ENCODE results near the gene GALNT7. TPM values are rescaled to one million over a fixed set of nuclear protein-coding genes. Genes with fewer than 3 reads are reported as not detected.
A peak's percentile ranks its signal among the peaks of the same experiment; 100 is the strongest.

GALNT7 gene
- total RNA-seq, 1 donor from 2014 or later: 24.7 TPM

- Histone ChIP-seq H3K27me3 (ENCODE audit: control insufficient read depth, insufficient read depth, low read length) (no peaks in the 10 kb centered on the region), H3K4me3 (ENCODE audit: low read depth, low read length) (no peak overlapping the region), H3K36me3 (ENCODE audit: control insufficient read depth, insufficient read depth, low read length) (no peaks in the 10 kb centered on the region)
- TF ChIP-seq CTCF (IDR thresholded peaks at IDR 0.05; ENCODE audit: insufficient read depth, low read length, severe bottlenecking): no peak
- no peak for FAIRE-seq
- DNase-seq (ENCODE audit: low read depth): no peak
Observed at GRCh38 chr4:173325007-173325736, 156.6 kb downstream of the GALNT7 start.

- no peak for TF ChIP-seq CTCF (IDR thresholded peaks at IDR 0.05; ENCODE audit: insufficient read depth, low read length, severe bottlenecking)
- Histone ChIP-seq H3K36me3 (ENCODE audit: control insufficient read depth, insufficient read depth, low read length) (peaks cover 2% of the 10 kb centered on the region), H3K27me3 (ENCODE audit: control insufficient read depth, insufficient read depth, low read length) (no peaks in the 10 kb centered on the region), H3K4me3 (ENCODE audit: low read depth, low read length) (no peak overlapping the region)
- no peak for FAIRE-seq
- DNase-seq (ENCODE audit: low read depth): no peak
Observed at GRCh38 chr4:173328236-173328901, 159.8 kb downstream of the GALNT7 start.

GRCh38 chr4:173330590-173330989 is 162.0 kb downstream of the GALNT7 start:
- peaks cover 2% of the 10 kb centered on the region for H3K36me3 ChIP-seq (ENCODE audit: control insufficient read depth, insufficient read depth, low read length)
- DNase-seq (ENCODE audit: low read depth) (no peak), FAIRE-seq (no peak)
- no peak for TF ChIP-seq CTCF (IDR thresholded peaks at IDR 0.05; ENCODE audit: insufficient read depth, low read length, severe bottlenecking)
- H3K27me3 ChIP-seq (ENCODE audit: control insufficient read depth, insufficient read depth, low read length): no peaks in the 10 kb centered on the region
- H3K4me3 ChIP-seq (ENCODE audit: low read depth, low read length): no peak overlapping the region

GRCh38 chr4:173332021-173332487 is 163.4 kb downstream of the GALNT7 start:
- H3K4me3 ChIP-seq (ENCODE audit: low read depth, low read length): no peak overlapping the region
- FAIRE-seq (no peak), DNase-seq (ENCODE audit: low read depth) (peak; percentile 25)
- TF ChIP-seq CTCF (IDR thresholded peaks at IDR 0.05; ENCODE audit: insufficient read depth, low read length, severe bottlenecking): no peak
- no peaks in the 10 kb centered on the region for H3K27me3 ChIP-seq (ENCODE audit: control insufficient read depth, insufficient read depth, low read length)
- peaks cover 2% of the 10 kb centered on the region for H3K36me3 ChIP-seq (ENCODE audit: control insufficient read depth, insufficient read depth, low read length)

GRCh38 chr4:173332963-173333657 is 164.5 kb downstream of the GALNT7 start:
- FAIRE-seq: no peak
- H3K4me3 ChIP-seq (ENCODE audit: low read depth, low read length): peak overlapping the region; percentile 91
- peaks cover 2% of the 10 kb centered on the region for H3K36me3 ChIP-seq (ENCODE audit: control insufficient read depth, insufficient read depth, low read length)
- no peaks in the 10 kb centered on the region for H3K27me3 ChIP-seq (ENCODE audit: control insufficient read depth, insufficient read depth, low read length)
- TF ChIP-seq CTCF (IDR thresholded peaks at IDR 0.05; ENCODE audit: insufficient read depth, low read length, severe bottlenecking): no peak
- peak; percentile 70 for DNase-seq (ENCODE audit: low read depth)

All from bronchial epithelial cell (primary cell).